SK-N-MC (cell line): ENCODE data around the gene SRGAP1.

Experiments
- EZH2 ChIP-seq: fragments of 200-600 bp; sonication (generic); IDR thresholded peaks from one replicate; pipeline ENCODE4 v1.6.1; 2017; ENCODE audit warnings: antibody characterized with exemption
- FOXP2 ChIP-seq: optimal IDR thresholded peaks from 2 replicates; pipeline ENCODE3; 2011; ENCODE audit warnings: mild to moderate bottlenecking, moderate library complexity; ENCODE audit not compliant: insufficient read depth; ENCODE audit errors: extremely low read length, control extremely low read depth
- POLR2AphosphoS5 ChIP-seq: IDR thresholded peaks from 2 replicates; pipeline ENCODE4 v1.6.1; 2012; ENCODE audit warnings: mild to moderate bottlenecking, low read depth, low read length, borderline replicate concordance

- no peak for TF ChIP-seq POLR2AphosphoS5
- no peak for TF ChIP-seq EZH2
- TF ChIP-seq FOXP2: no peak
Observed at GRCh38 chr12:63990828-63991547, 146.5 kb downstream of the SRGAP1 start.
